ENCODE measurements around the gene SIPA1L3. TPM values are rescaled to one million over a fixed set of nuclear protein-coding genes. Genes with fewer than 3 reads are reported as not detected.
"Not testable (repeated sequence)": the region's sequence is repeated elsewhere in the genome, so short reads cannot be mapped to it uniquely, and the experiment has no call there.

Gene SIPA1L3
- polyA plus RNA-seq, 3 donors from 2014 or later = 0.29 to 4.1 (median 3.2) TPM

GRCh38 chr19:38055010-38055409 lies 148.0 kb downstream of the SIPA1L3 start:
- Mint-ChIP-seq H3K4me1 (peaks cover 0 to 4% of the 10 kb centered on the region in 2 donors), H3K4me3 (no peak overlapping the region), H3K9me3 (no peaks in the 10 kb centered on the region), H3K27ac (peak overlapping the region in 1 of 6 donors; percentile 25), H3K27me3 (ENCODE audit: low read depth in 3 of 3) (peaks cover 0 to 3% (median 0%) of the 10 kb centered on the region in 3 donors), H3K36me3 (no peaks in the 10 kb centered on the region)
- no peak for DNase-seq

GRCh38 chr19:38055655-38056521 lies 148.9 kb downstream of the SIPA1L3 start:
- peak overlapping the region in 2 of 6 donors; percentile 4 to 45 for H3K27ac Mint-ChIP-seq
- H3K9me3 Mint-ChIP-seq = no peaks in the 10 kb centered on the region
- DNase-seq = no peak
- peaks cover 0 to 3% (median 0%) of the 10 kb centered on the region in 3 donors for H3K27me3 Mint-ChIP-seq (ENCODE audit: low read depth in 3 of 3)
- no peaks in the 10 kb centered on the region for H3K36me3 Mint-ChIP-seq
- no peak overlapping the region for H3K4me3 Mint-ChIP-seq
- peaks cover 0 to 2% of the 10 kb centered on the region in 2 donors for H3K4me1 Mint-ChIP-seq

GRCh38 chr19:38056646-38057045 lies 149.6 kb downstream of the SIPA1L3 start:
- Mint-ChIP-seq H3K4me3 (no peak overlapping the region), H3K27ac (peak overlapping the region in 2 of 6 donors; percentile 4 to 6), H3K36me3 (no peaks in the 10 kb centered on the region), H3K4me1 (peaks cover 0 to 2% of the 10 kb centered on the region in 2 donors), H3K27me3 (ENCODE audit: low read depth in 3 of 3) (peaks cover 0 to 3% (median 0%) of the 10 kb centered on the region in 3 donors), H3K9me3 (no peaks in the 10 kb centered on the region)
- DNase-seq = no peak

- no peak overlapping the region for H3K4me3 Mint-ChIP-seq
- H3K27me3 Mint-ChIP-seq (ENCODE audit: low read depth in 3 of 3) = peaks cover 0 to 1% (median 0%) of the 10 kb centered on the region in 3 donors
- H3K27ac Mint-ChIP-seq = no peak overlapping the region
- H3K36me3 Mint-ChIP-seq = no peaks in the 10 kb centered on the region
- peaks cover 0 to 2% of the 10 kb centered on the region in 2 donors for H3K4me1 Mint-ChIP-seq
- no peaks in the 10 kb centered on the region for H3K9me3 Mint-ChIP-seq
- no peak for DNase-seq
These were observed 151.1 kb downstream of the SIPA1L3 start for GRCh38 chr19:38057959-38058690.

- Mint-ChIP-seq H3K27me3 (ENCODE audit: low read depth in 3 of 3) (peaks cover 0 to 1% (median 0%) of the 10 kb centered on the region in 3 donors), H3K36me3 (no peaks in the 10 kb centered on the region), H3K4me3 (no peak overlapping the region), H3K4me1 (peaks cover 0 to 2% of the 10 kb centered on the region in 2 donors), H3K27ac (no peak overlapping the region), H3K9me3 (no peaks in the 10 kb centered on the region)
- DNase-seq = no peak
These were observed 152.9 kb downstream of the SIPA1L3 start for GRCh38 chr19:38059897-38060296.

GRCh38 chr19:38060331-38060730 lies 153.3 kb downstream of the SIPA1L3 start:
- Mint-ChIP-seq H3K4me1 (peaks cover 0 to 2% of the 10 kb centered on the region in 2 donors), H3K36me3 (no peaks in the 10 kb centered on the region), H3K27ac (no peak overlapping the region), H3K27me3 (ENCODE audit: low read depth in 3 of 3) (peaks cover 0 to 1% (median 0%) of the 10 kb centered on the region in 3 donors), H3K4me3 (no peak overlapping the region), H3K9me3 (no peaks in the 10 kb centered on the region)
- DNase-seq = no peak

GRCh38 chr19:38061294-38061693 lies 154.3 kb downstream of the SIPA1L3 start:
- Mint-ChIP-seq H3K4me3 (no peak overlapping the region), H3K27ac (peak overlapping the region in 1 of 6 donors; percentile 28), H3K9me3 (no peaks in the 10 kb centered on the region), H3K27me3 (ENCODE audit: low read depth in 3 of 3) (peaks cover 0 to 2% (median 0%) of the 10 kb centered on the region in 3 donors), H3K4me1 (peaks cover 0 to 2% of the 10 kb centered on the region in 2 donors), H3K36me3 (no peaks in the 10 kb centered on the region)
- no peak for DNase-seq

- Mint-ChIP-seq H3K27ac (no peak overlapping the region), H3K4me3 (no peak overlapping the region), H3K4me1 (peaks cover 0 to 2% of the 10 kb centered on the region in 2 donors), H3K36me3 (no peaks in the 10 kb centered on the region), H3K9me3 (no peaks in the 10 kb centered on the region), H3K27me3 (ENCODE audit: low read depth in 3 of 3) (peaks cover 0 to 1% (median 0%) of the 10 kb centered on the region in 3 donors)
- no peak for DNase-seq
These were observed 156.2 kb downstream of the SIPA1L3 start for GRCh38 chr19:38062959-38063761.

- peaks cover 0 to 2% of the 10 kb centered on the region in 2 donors for H3K4me1 Mint-ChIP-seq
- no peak overlapping the region for H3K4me3 Mint-ChIP-seq
- DNase-seq = no peak
- H3K36me3 Mint-ChIP-seq = no peaks in the 10 kb centered on the region
- peaks cover 0 to 1% (median 0%) of the 10 kb centered on the region in 3 donors for H3K27me3 Mint-ChIP-seq (ENCODE audit: low read depth in 3 of 3)
- no peak overlapping the region for H3K27ac Mint-ChIP-seq
- no peaks in the 10 kb centered on the region for H3K9me3 Mint-ChIP-seq
These were observed 156.9 kb downstream of the SIPA1L3 start for GRCh38 chr19:38063928-38064327.

GRCh38 chr19:38064661-38065425 lies 157.8 kb downstream of the SIPA1L3 start:
- Mint-ChIP-seq H3K4me3 (no peak overlapping the region), H3K36me3 (no peaks in the 10 kb centered on the region), H3K9me3 (no peaks in the 10 kb centered on the region), H3K4me1 (peaks cover 0 to under 1% of the 10 kb centered on the region in 2 donors), H3K27me3 (ENCODE audit: low read depth in 3 of 3) (peaks cover 0 to 1% (median 0%) of the 10 kb centered on the region in 3 donors), H3K27ac (no peak overlapping the region)
- DNase-seq = no peak

GRCh38 chr19:38065775-38066174 lies 158.8 kb downstream of the SIPA1L3 start:
- not testable (repeated sequence) for H3K4me1 Mint-ChIP-seq; H3K27me3 Mint-ChIP-seq (ENCODE audit: low read depth in 3 of 3); H3K27ac Mint-ChIP-seq; H3K36me3 Mint-ChIP-seq; H3K4me3 Mint-ChIP-seq; H3K9me3 Mint-ChIP-seq; DNase-seq

GRCh38 chr19:38068826-38069225 lies 161.8 kb downstream of the SIPA1L3 start:
- no peak overlapping the region for H3K4me3 Mint-ChIP-seq
- H3K27me3 Mint-ChIP-seq (ENCODE audit: low read depth in 3 of 3) = peaks cover 0 to 2% (median 0%) of the 10 kb centered on the region in 3 donors
- H3K4me1 Mint-ChIP-seq = no peaks in the 10 kb centered on the region
- no peak overlapping the region for H3K27ac Mint-ChIP-seq
- no peak for DNase-seq
- no peaks in the 10 kb centered on the region for H3K36me3 Mint-ChIP-seq
- no peaks in the 10 kb centered on the region for H3K9me3 Mint-ChIP-seq

GRCh38 chr19:38070573-38070972 lies 163.6 kb downstream of the SIPA1L3 start:
- no peaks in the 10 kb centered on the region for H3K9me3 Mint-ChIP-seq
- H3K27ac Mint-ChIP-seq = peak overlapping the region in 1 of 6 donors; percentile 8
- DNase-seq = no peak
- peaks cover 0 to 2% (median 0%) of the 10 kb centered on the region in 3 donors for H3K27me3 Mint-ChIP-seq (ENCODE audit: low read depth in 3 of 3)
- H3K36me3 Mint-ChIP-seq = no peaks in the 10 kb centered on the region
- no peaks in the 10 kb centered on the region for H3K4me1 Mint-ChIP-seq
- no peak overlapping the region for H3K4me3 Mint-ChIP-seq
